GM23338 (cell line): ENCODE measurements around the gene CHMP6. TPM values are rescaled to one million over a fixed set of nuclear protein-coding genes. Genes with fewer than 3 reads are reported as not detected.

Source experiments
- ATAC-seq: fragments of 200-7000 bp; cut with Tn5 transposase; 3 replicates; pipeline ENCODE4 v1.9.1; 2020
- DNase-seq: peaks from one replicate; pipeline ENCODE4 v3.0.0-alpha.2; 2015; ENCODE audit warnings: low spot score
- H2AFZ ChIP-seq: fragments of 200-600 bp; sonication (generic); 2 replicates; pipeline ENCODE4 v1.8.0; 2016; ENCODE audit warnings: antibody characterized with exemption, mild to moderate bottlenecking, moderate library complexity
- H3F3A ChIP-seq: fragments of 200-600 bp; sonication (generic); replicated peaks from 2 replicates; pipeline ENCODE4 v1.8.0; 2017; ENCODE audit warnings: antibody characterized with exemption, mixed run types, low read depth
- H3K27ac ChIP-seq: fragments of 200-600 bp; sonication (generic); 2 replicates; pipeline ENCODE4 v1.6.1; 2016; ENCODE audit warnings: low read depth
- H3K27me3 ChIP-seq: fragments of 200-600 bp; sonication (generic); 2 replicates; pipeline ENCODE4 v1.8.0; 2016; ENCODE audit warnings: mild to moderate bottlenecking, mixed run types, moderate library complexity; ENCODE audit not compliant: insufficient read depth
- H3K36me3 ChIP-seq: fragments of 200-600 bp; sonication (generic); 2 replicates; pipeline ENCODE4 v1.8.0; 2016; ENCODE audit warnings: mild to moderate bottlenecking; ENCODE audit not compliant: insufficient read depth
- H3K4me1 ChIP-seq: fragments of 200-600 bp; sonication (generic); 2 replicates; pipeline ENCODE4 v1.8.0; 2016; ENCODE audit warnings: mild to moderate bottlenecking, moderate library complexity; ENCODE audit not compliant: insufficient read depth
- H3K4me2 ChIP-seq: fragments of 200-600 bp; sonication (generic); 2 replicates; pipeline ENCODE4 v1.7.1; 2017; ENCODE audit warnings: mixed run types
- H3K4me3 ChIP-seq: fragments of 200-600 bp; sonication (generic); 2 replicates; pipeline ENCODE4 v1.6.1; 2016; ENCODE audit warnings: mixed run types
- H3K79me2 ChIP-seq: fragments of 200-600 bp; sonication (generic); replicated peaks from 2 replicates; pipeline ENCODE4 v1.8.0; 2017; ENCODE audit warnings: mild to moderate bottlenecking; ENCODE audit not compliant: insufficient read depth
- H3K9me2 ChIP-seq: fragments of 200-600 bp; sonication (generic); 2 replicates; pipeline ENCODE4 v1.8.0; 2017; ENCODE audit not compliant: insufficient read depth
- H4K20me1 ChIP-seq: fragments of 200-600 bp; sonication (generic); replicated peaks from 2 replicates; pipeline ENCODE4 v1.8.0; 2017; ENCODE audit warnings: mild to moderate bottlenecking; ENCODE audit not compliant: insufficient read depth
- H3K27ac Mint-ChIP-seq: 2 replicates; pipeline ENCODE4 v1.8.0; 2020; ENCODE audit warnings: inconsistent platforms, mild to moderate bottlenecking, moderate library complexity, mixed read lengths
- H3K27me3 Mint-ChIP-seq: 3 replicates; pipeline ENCODE4 v1.8.0; 2022; ENCODE audit warnings: low read depth, mild to moderate bottlenecking, moderate library complexity, mixed read lengths, inconsistent platforms; ENCODE audit not compliant: insufficient read depth, poor library complexity
- H3K36me3 Mint-ChIP-seq: 3 replicates; pipeline ENCODE4 v1.8.0; 2021; ENCODE audit warnings: low read depth, mild to moderate bottlenecking, inconsistent platforms, moderate library complexity, mixed read lengths
- H3K4me1 Mint-ChIP-seq: 3 replicates; pipeline ENCODE4 v1.8.0; 2020; ENCODE audit warnings: mild to moderate bottlenecking, inconsistent platforms, mixed read lengths
- H3K4me3 Mint-ChIP-seq: 3 replicates; pipeline ENCODE4 v1.8.0; 2021; ENCODE audit warnings: moderate library complexity, mild to moderate bottlenecking, inconsistent platforms, mixed read lengths
- H3K9me3 Mint-ChIP-seq: 3 replicates; pipeline ENCODE4 v1.8.0; 2020; ENCODE audit warnings: moderate library complexity, mild to moderate bottlenecking, inconsistent platforms, mixed read lengths
- CTCF ChIP-seq, 2 experiments: fragments of 200-600 bp in 1 of 2; sonication (generic) in 1 of 2; conservative IDR thresholded peaks; 2 replicates each; pipeline versions ENCODE4 v1.5.1 to v1.6.1; 2016 to 2017; ENCODE audit warnings: antibody characterized with exemption in 2 of 2, low read depth in 2 of 2, mild to moderate bottlenecking in 2 of 2, moderate library complexity in 1 of 2
- ETS1 ChIP-seq: IDR thresholded peaks from 2 replicates; pipeline ENCODE4 v1.6.1; 2016; ENCODE audit warnings: antibody characterized with exemption
- EZH2phosphoT487 ChIP-seq: fragments of 200-600 bp; sonication (generic); IDR thresholded peaks from one replicate; pipeline ENCODE4 v1.8.1; 2018; ENCODE audit warnings: antibody characterized with exemption; ENCODE audit not compliant: unreplicated experiment
- JUNB ChIP-seq: IDR thresholded peaks from one replicate; pipeline ENCODE4 v1.6.1; 2016; ENCODE audit warnings: antibody characterized with exemption; ENCODE audit not compliant: unreplicated experiment
- NANOG ChIP-seq: IDR thresholded peaks from 2 replicates; pipeline ENCODE4 v1.6.1; 2016; ENCODE audit warnings: antibody characterized with exemption, borderline replicate concordance
- POLR2AphosphoS5 ChIP-seq: IDR thresholded peaks from 2 replicates; pipeline ENCODE4 v1.6.1; 2016; ENCODE audit warnings: antibody characterized with exemption, low read depth
- REST ChIP-seq: IDR thresholded peaks from one replicate; pipeline ENCODE4 v1.6.1; 2018; ENCODE audit warnings: antibody characterized with exemption; ENCODE audit not compliant: unreplicated experiment
- STAT1 ChIP-seq: IDR thresholded peaks from one replicate; pipeline ENCODE4 v1.6.1; 2016; ENCODE audit warnings: antibody characterized with exemption; ENCODE audit not compliant: unreplicated experiment
- ZNF114 ChIP-seq: fragments of 250-450 bp; sonication (Bioruptor Pico); IDR thresholded peaks from 2 replicates; pipeline ENCODE4 v1.5.0; 2020; ENCODE audit warnings: mild to moderate bottlenecking, moderate library complexity
- ZNF331 ChIP-seq: fragments of 250-450 bp; sonication (Bioruptor Pico); IDR thresholded peaks from 2 replicates; pipeline ENCODE4 v1.5.0; 2020; ENCODE audit warnings: low read depth, mild to moderate bottlenecking, moderate library complexity
- polyA plus RNA-seq: library from polyadenylated mRNA; unstranded; fragments of >200 nt; fragmentation: Nextera tagmentation; extraction: Ambion mirVana; gene quantifications from 2 replicates; pipeline ENCODE4 v1.2.1, GENCODE V29; 2016
- total RNA-seq: library from RNA; depleted of rRNA; stranded (reverse); fragments of >200 nt; shearing (Covaris generic); gene quantifications from 2 replicates; pipeline ENCODE4 v1.2.3, GENCODE V29; 2014

Gene CHMP6
- total and polyA plus RNA-seq, 2 experiments from 2014 or later, result 12.3 to 14.0 TPM

GRCh38 chr17:81026266-81027036 lies 34.8 kb downstream of the CHMP6 start:
- H3K9me2 ChIP-seq, result 0 out of 2 replicates have a peak, but pooled peaks cover 4% of the 10 kb centered on the region
- Mint-ChIP-seq H3K36me3 (no peaks in the 10 kb centered on the region), H3K27me3 (peaks cover 29% of the 10 kb centered on the region), H3K4me3 (no peak overlapping the region), H3K4me1 (peaks cover 4% of the 10 kb centered on the region; the same call in 2 of the 3 replicates), H3K9me3 (peaks cover 6% of the 10 kb centered on the region; the same call in 1 of the 3 replicates), H3K27ac (peak overlapping the region; percentile 38; the same call in 1 of the 2 replicates)
- no peaks in the 10 kb centered on the region for H3K27me3 ChIP-seq
- ATAC-seq (no peak), DNase-seq (no peak)
- H3F3A ChIP-seq, result peaks cover 11% of the 10 kb centered on the region; the same call in 1 of the 2 replicates
- no peak for TF ChIP-seq CTCF (conservative IDR thresholded peaks at IDR 0.05; ENCODE audit: low read depth in 2 of 2)
- no peak for TF ChIP-seq ETS1
- TF ChIP-seq STAT1, result no peak
- TF ChIP-seq REST, result no peak
- TF ChIP-seq ZNF114 (CRISPR knock-in tag), result no peak
- TF ChIP-seq NANOG, result no peak
- H4K20me1 ChIP-seq, result no peaks in the 10 kb centered on the region
- no peak overlapping the region for H3K4me2 ChIP-seq
- no peak overlapping the region for H2AFZ ChIP-seq
- no peak overlapping the region for H3K27ac ChIP-seq
- H3K4me3 ChIP-seq, result no peak overlapping the region
- no peaks in the 10 kb centered on the region for H3K79me2 ChIP-seq
- peaks cover 3% of the 10 kb centered on the region; the same call in 1 of the 2 replicates for H3K4me1 ChIP-seq
- H3K36me3 ChIP-seq, result no peaks in the 10 kb centered on the region

- H3K79me2 ChIP-seq, result no peaks in the 10 kb centered on the region
- no peak overlapping the region for H3K27ac ChIP-seq
- H3F3A ChIP-seq, result peaks cover 9% of the 10 kb centered on the region; the same call in 1 of the 2 replicates
- no peak overlapping the region for H3K4me2 ChIP-seq
- H3K9me2 ChIP-seq, result 0 out of 2 replicates have a peak, but pooled peaks cover 4% of the 10 kb centered on the region
- H3K36me3 ChIP-seq, result no peaks in the 10 kb centered on the region
- peaks cover under 1% of the 10 kb centered on the region; the same call in 1 of the 2 replicates for H3K4me1 ChIP-seq
- Mint-ChIP-seq H3K9me3 (peaks cover 4% of the 10 kb centered on the region; the same call in 1 of the 3 replicates), H3K36me3 (no peaks in the 10 kb centered on the region), H3K27ac (no peak overlapping the region), H3K27me3 (peaks cover 23% of the 10 kb centered on the region), H3K4me1 (peaks cover 4% of the 10 kb centered on the region; the same call in 2 of the 3 replicates), H3K4me3 (no peak overlapping the region)
- no peak for ATAC-seq
- no peak for DNase-seq
- H3K4me3 ChIP-seq, result no peak overlapping the region
- H2AFZ ChIP-seq, result no peak overlapping the region
- no peaks in the 10 kb centered on the region for H4K20me1 ChIP-seq
- H3K27me3 ChIP-seq, result no peaks in the 10 kb centered on the region
- TF ChIP-seq ZNF331 (CRISPR knock-in tag) (no peak), STAT1 (no peak), EZH2phosphoT487 (no peak), ZNF114 (CRISPR knock-in tag) (no peak), POLR2AphosphoS5 (no peak), REST (no peak), CTCF (conservative IDR thresholded peaks at IDR 0.05; ENCODE audit: low read depth in 2 of 2) (no peak), JUNB (no peak)
These were observed 35.4 kb downstream of the CHMP6 start for GRCh38 chr17:81027038-81027437.
